ENCODE measurements around the gene HMGB1.

HMGB1 gene

DNA sequence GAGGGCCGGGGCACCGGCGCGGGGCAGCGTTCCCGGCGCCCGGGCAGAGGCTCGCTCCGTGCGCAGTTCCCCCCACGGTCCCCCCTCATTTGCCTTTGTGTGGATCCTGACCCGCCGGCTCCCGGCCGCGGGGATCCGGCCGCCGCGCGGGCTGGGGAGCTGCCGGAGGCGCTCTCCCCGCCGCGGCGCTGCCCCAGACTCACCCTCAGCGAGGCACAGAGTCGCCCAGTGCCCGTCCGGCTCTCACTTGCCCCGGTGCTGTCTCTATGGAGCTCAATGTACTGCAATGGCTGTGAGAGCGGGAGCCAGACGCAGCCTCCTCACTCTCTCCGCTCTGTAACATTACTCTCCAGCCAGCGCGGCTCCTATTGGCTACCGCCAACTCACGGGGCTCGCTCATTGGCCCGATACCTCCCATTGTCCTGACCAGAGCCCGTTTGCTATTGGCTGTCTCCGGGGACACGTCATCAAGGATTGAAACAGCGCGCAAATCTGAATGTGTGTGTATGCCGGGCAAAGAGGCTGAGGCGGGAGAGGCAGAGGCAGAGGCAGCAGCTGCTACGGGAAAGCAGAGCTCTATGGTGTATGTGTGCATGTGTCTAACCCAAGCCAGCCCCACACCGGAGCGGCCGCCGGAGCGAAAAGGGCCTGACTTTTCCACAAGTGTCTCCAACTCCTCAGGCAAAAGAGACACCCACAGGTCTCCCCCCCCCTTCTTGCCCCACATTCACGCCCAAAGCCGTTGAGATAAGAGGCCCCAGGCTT, at the start of gene HMGB1:
Gene HMGB1 (minus strand): TSS at position 344 of the 765 bp plus-strand sequence. CDS start 2,256 bp downstream, outside the sequence.
- peak; percentile 95 for DNase-seq

DNA sequence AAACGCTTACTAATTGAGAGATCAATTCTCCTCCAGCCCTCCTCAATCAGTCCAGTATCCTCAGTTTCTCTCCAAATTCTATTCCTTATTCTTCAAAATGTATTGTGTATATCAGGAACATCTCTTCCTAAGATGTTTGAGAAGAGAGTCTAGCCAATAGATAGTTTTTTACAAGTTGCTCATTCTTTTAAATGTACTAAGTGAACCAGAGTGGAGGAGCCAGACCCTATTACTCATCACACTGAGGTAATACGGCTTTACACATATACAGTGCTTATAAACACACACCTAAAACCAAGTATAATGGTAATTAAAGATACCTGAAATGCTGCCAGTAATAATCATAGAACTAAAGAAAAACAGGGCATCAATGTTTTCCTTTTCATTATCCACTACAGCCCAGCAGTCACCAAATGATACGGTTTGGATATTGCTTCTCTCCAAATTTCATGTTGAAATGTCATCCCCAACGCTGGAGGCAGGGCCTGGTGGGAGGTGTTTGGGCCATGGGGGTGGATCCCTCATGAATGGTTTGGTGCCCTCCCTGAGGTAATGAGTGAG, 45.2 kb upstream of the HMGB1 start:
- no peak for DNase-seq

DNA sequence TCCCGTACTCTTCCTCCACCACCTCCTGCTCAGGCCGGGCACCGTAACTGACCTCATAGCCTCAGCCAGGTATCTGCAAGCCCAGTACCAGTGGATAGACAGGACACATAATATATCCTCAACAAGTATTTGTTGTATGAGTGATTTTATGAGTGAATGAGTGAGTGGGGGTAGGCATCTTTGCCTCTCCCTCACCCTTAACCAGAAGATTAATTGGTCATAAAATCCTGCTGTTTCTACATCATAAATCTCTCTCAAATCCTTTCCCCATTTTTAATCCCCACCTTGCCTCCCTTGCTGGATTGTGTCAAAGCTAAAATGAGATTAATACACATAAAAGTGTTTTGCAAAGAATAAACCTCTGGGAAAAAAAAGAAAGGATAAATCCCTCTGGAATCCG, 44.4 kb upstream of the HMGB1 start:
- no peak for DNase-seq

DNA sequence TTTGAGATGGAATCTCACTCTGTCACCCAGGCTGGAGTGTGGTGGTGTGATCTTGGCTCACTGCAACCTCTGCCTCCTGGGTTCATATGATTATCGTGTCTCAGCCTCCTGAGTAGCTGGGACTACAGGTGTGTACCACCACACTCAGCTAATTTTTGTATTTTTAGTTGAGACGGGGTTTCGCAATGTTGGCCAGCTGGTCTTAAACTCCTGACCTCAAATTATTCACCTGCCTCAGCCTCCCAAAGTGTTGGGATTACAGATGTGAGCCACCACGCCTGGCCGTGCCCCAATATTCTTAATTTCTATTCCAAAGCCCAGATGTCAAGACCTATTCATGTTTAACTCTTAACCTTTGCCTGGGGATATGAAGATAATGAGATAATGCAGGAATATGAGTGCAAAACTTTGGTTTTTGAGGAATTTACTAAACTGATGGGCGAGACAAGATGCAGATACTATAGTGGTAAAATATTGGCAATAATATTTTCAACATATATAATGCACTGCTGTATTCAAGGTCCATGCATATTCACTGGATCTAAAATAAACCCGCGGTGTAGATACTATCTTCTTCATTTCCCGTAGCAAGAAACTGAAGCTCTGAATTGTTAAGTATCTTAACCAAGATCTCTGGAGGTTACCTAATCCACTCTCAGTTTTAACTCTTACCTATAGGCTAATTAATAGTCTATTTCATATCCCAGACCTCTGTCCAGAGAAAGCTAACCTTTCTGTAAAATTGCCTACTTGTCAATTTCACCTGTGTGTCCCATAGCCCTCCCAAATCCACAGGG, 43.7 kb upstream of the HMGB1 start:
- no peak for DNase-seq

DNA sequence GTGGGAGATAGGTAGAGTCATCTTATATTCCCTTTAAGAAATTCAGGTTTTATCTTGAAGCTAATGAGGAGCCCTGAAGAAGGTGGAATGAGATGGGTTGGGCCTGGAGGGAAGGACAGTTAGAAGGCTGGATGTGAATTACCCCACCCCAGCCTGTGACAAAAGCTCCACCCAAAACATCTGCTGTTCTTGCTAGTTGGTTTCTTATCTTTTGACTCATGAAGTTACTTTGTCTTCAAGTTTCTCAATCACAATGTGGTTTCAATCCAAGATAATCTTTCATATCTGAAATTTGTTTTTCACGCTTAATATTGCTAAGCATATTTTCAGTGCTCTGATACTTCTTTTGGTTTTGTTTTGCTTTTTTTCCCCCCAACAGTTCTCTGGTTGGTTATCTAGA, 38.3 kb upstream of the HMGB1 start:
- no peak for DNase-seq

DNA sequence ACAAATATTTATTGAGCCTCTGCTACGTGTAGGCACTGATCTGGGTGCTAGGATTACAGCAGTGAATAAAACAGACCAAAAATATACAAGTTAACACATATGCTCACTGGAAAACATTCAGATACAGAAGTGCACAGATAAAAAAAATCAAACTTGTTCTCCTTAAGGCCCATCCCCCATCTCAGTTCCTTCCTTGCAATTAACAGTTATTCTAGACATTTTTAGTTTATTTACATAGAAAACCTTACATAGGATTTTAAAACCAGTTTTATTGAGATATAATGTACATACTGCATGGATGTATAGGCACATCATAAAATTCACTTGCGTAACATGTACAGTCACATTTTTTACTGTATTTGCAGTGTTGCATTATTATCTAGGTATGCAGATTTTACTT, 36.5 kb upstream of the HMGB1 start:
- no peak for DNase-seq

DNA sequence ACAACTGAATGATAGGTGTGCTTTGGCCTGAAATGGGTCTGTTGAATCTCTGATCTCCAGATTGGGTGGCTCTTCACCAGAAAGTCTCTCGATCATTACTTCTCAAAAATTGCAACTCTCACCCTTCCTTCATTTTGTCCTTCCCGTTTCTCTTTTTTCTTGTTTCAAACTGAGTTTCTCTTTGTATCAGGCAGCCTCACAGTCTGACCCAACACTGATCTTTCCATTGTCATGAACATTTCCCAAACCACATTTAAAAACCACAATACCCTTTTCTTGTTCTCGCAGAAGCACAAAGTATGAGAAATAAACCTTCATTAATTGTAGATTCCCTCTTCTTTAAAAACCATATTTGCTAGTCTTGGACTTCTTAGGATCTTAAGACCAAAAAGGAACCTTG, 33.6 kb upstream of the HMGB1 start:
- DNase-seq: no peak

DNA sequence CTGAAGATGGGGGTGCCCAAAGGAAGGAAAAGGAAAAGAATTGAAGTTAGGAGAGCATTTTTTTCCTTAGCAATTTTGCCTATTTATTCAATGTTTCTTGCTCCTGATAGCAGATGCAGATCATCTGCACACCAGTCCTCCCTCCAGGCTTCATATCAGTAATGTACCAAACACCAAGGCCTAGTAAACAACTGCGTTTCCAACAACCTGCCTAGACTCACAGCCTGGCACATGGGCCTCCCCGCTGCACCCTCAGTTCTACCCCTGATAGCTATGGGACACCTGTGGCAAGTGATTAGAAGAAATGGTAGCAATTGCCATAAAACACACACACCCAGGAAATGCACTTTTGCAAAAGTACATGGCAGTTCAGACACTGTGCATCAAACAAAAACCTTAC, 30.4 kb upstream of the HMGB1 start:
- no peak for DNase-seq

DNA sequence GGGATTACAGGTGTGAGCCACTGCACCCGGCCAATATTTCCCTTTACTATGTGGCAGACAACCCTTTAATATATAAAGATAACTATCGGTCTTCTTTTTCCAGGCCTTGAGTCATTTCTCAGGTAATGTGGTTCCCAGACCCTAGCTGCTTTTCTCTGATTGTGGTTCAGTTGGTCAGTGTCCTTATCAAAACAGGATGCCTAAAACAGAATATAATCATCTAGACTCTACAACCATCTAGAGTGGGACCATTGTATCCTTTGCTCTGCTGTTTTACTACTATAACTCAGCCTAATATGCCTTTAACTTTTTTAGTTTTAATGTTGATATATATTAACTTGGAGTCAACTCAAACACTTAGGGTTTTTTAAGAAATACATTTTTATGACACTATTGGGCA, 30.0 kb upstream of the HMGB1 start:
- DNase-seq: no peak

DNA sequence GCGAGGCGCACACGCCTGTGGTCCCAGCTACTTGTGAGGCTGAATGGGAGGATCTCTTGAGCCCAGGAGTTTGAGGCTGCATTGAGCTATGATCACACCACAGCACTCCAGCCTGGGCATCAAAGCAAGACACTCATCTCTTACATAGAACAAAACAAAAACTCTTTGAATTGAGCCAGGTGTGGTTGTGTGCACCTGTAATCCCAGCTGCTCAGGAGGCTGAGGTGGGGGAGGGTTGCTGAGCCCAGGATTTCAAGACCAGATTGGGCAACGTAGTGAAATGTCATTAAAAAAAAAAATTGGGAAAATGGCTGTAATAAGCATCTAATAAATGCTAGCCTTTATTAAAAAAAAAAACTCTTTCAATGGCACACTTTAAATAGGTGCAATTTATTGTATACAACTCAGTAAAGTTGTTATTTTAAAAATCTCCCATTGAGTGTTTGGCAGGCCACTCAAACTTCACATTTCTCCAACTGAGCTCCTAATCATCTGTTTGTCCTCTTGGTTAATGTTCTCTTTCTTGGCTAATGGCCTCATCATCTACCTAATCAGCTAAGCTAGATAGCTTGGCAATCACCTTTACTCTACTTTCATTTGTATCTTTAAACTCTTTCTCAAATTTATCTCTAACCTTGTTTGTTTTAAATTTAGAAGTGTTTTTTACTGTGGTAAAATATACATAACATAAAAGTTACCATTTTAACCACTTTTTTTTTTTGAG, 28.1 kb upstream of the HMGB1 start:
- no peak for DNase-seq

DNA sequence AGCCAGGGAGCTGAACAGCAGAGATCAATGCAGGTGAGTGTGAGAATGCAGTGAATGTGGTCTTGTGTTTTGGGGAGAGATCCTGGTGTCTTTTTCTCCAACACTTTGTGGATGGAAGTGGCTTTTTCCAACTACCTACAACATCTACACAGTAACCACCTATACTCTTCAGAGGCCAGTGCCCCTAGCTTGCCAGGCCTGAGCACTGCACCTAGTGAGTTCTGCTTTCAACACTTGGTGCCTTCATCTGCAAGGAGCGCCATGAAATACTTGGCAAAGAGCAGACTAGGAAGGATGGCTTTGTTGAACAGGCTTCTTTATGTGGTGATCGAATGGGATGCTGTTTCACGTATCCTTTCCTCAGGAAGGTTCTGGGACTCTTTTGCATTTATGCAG, 21.3 kb upstream of the HMGB1 start:
- DNase-seq: no peak

DNA sequence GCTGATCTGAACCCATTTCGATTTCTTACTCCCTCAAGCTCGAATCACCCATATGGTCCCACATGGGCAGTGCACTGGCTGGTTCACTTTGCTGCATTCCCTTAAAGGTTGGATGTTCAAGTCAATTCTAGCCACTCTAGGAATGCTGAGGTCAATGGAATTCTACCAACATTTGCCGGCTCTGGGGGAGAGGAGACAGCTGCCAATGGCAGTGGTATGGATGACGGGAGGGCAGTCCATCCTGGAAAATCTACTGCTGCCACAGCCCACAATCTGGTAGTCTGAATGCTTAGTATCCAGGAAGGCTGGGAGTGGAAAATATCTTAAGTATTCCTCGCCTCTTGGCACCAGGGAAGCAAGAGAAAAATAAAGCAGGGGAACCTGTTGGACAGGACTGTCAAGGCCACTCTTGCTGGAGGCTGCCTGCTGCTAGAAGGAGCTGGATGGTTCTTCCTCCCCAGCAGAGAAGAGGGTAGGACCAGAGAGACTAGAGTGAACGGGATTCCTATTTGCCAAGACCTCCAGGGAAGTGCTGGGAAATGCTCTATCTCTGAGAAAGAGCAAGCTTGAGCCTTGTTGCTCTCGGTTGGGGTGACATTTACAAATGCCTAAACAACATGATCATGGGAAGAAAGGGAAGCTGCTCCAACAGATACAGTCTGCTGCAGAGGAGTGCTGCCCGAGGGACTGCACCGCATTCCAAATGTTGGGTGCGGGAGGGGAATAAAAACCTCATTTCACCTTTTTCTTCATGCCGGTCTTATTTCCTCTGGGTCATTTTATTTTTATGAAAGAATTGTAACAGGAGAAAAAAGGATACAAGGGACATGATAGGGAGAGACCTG, 20.7 kb upstream of the HMGB1 start:
- DNase-seq: no peak

DNA sequence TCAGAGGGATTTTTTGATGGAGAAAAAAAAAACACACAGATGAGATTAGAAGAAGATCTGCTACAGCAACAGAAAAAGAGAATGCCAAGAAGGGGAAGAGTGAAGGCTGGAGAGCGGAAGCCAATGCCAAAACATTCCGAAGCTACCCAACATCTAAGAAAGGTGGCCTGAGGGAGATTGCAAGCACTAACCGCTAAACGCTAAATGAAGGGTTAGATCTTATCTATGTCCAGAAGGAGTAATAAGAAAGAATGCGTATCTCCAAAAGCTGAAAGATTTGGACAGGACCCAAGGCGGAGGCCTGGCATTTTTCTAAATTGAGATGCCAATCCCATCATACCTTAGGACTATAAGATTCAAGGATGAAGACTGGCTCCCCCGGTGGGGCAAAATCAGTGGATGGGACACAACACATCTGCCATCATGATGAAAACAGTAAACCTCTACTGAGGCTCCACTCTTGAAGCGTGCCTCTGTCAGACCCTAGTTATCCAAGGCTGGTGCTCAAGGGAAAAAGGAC, 15.6 kb upstream of the HMGB1 start:
- no peak for DNase-seq

DNA sequence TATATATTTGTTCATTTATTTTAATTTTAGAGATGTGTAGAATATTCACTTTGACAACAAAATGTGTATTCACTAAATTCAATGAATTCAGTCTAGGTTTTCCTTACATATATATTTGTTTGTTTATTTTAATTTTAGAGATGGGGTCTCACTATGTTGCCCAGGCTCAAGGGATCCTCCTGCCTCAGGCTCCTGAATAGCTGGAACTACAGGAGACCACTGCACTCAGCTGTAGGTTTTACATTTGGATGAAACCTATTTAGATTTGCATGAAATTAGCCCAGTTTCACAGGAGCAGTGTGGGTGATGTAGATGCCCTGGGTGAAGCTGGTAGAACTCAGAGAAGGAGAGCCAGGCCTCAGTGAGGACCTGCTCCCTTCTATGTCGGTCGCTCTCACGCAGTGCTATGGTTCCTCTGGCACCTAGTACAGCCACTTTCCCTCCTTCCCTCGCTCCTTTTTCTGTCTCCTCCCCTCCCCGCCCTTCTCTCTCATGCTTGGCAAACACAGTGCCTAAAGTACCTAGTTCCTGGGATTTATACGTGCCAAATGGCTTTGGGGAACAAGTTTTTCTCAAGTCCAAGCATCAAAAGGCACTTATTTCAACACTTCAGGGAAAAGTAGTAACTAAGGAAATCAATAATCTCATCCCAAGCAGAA, 14.7 kb upstream of the HMGB1 start:
- no peak for DNase-seq

DNA sequence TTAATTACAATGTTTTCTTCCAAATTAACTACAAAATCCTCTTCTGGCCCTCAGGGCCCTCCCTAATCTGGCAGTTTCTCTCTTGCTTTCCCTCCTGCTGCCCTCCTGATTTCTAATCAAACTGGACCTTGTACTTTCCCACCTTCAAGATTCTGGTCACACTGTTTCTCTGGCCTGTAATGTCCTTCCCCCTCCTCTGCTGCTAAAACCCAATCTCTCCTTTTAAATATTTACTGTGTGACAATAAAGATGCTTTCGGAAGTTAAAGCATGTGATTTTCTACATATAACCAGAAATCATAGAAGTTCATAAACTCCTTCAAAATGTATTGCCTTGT, 14.1 kb upstream of the HMGB1 start:
- DNase-seq: no peak

DNA sequence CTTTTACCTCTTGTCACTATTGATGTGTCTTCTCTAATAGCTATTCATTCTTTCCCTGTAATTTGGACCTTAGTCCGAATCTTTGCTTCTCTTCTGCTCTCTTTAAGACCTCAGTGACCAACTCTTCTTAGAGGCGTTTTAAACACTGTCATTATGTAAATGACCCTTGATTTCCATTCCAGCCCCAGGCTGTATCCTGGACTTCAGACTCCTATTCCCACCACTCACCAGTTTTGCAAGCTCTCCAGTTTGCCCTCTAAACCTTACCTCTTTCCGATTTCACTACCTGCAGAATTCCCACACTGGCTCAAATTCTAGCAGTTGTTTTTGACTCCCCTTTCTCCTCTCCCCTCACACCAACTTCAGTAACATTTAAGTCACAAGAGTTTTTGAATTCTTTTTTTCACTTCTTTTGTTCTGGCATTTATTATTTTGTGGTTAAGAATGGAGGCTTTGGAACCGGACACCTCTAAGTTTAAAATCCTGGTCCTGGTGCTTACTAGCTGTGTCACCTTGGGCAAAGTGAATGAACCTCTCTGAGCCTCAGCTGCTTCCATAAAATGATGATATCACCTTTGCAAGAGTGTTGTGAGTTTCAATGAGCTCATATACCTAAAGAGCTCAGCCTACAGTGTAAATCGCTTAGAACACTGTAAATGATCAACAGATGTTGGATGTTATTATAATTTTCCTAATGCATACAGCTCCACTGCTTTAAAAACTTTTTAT, 13.6 kb upstream of the HMGB1 start:
- no peak for DNase-seq

DNA sequence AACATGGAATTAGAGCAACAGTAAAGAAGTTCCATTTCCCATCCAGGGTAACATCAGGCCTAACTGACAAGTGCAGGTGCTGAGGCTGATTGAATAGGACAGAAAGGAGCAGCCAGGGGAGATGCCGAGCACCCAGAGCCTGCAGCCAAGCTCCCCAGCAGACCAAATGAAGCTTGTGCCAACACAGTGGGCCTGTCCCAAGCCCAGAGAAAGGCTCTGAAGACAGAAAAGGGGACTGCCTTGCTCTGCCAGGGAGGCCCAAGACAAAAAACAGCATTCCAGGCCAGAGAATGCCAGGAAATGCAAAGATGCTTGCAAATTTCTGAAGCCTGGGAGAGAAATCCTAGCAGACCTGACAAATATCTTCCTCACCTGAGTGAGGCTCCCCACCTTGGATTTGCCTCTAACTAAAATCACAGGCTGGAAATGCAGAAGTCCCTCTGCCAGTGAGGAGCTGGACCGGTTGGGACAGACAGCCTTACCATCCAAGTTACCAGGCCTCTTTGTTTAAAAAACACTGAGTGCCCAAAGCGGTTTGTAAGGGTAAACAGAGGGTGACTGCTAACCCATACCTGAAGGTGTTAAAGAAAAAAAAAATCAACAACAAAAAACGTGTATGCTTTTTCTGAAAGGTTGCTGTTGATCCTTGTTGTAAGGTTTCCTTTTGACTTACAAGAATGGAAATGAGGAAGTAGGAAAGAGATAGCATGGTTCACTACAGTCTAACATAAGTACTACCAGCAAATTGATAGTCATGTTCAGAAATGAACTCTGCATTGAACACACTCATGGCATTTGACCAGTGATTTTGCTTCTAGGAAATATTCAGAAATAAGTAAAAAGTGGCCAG, 11.8 kb upstream of the HMGB1 start:
- DNase-seq: no peak

DNA sequence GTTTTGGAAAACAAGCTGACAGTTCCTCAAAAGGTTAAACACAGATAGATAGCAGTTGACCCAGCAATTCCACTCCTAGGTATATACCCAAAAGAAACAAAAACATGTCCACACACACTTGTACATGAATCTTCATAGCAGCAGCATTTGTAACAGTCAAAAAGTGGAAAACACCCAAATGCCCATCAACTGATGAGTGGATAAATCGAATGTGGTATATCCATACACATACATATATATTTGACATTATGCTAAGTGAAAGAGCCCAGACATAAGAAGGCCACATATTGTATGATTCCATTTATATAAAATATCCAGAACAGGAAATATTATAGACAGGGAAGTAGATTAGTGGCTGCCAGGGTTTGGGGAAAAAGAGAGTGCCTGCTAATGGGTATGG, 7.9 kb upstream of the HMGB1 start:
- no peak for DNase-seq

DNA sequence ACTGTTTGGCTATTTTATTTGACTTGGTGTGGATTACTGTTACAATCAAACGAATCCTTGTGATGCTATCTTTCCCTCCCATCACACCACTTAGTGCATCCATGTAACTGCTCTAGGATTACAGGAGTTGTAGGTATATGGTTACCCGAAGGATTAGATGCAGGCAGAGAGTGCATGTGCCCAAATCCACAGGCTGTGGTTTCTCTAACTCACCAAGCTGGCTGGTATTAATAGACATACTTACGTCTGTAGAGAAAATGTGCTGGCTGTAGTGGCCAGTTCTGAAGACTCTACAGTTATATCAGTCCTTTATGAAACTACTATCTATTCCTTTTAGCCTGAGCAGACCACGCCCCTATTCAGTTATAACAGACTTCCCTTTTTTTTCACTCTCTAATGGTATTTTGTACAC, 1.1 kb upstream of the HMGB1 start:
- no peak for DNase-seq

DNA sequence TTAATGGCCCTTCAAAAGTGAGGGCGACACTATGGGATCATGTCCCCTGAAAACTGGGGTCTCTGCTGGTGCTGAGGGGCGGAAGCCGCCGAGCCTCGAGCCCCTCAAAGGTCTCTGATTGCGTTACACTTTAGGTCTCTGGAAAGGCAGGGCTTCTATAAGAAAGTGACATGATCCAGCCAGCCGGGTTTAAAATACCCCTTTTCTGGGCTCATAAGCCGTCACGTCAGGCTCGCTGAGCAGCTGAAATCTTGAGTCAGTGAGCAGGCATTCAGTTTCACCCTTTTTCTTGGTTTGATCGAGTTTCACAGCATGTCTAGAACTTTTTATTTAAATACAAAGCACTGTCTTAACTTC, 600 bp upstream of the HMGB1 start:
- no peak for DNase-seq

DNA sequence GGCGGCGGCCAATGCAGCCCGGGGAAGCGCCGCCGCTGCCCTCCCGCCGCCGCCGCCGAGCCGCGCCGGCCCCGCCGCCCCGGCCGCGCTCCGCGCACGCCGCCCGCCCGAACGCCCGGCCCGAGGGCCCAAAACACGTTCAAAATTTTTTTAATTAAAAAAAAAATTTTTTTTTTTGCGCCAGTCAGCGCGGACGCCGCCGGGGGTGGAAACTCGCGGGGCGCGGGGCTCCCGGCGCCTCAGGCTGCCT, 468 bp downstream of the HMGB1 start:
- no peak for DNase-seq
